ENCODE measurements around the gene CNTN2.

- TF ChIP-seq CTCF (IDR thresholded peaks at IDR 0.05; ENCODE audit: low read length) (no peak), EZH2 (optimal IDR thresholded peaks at IDR 0.05; ENCODE audit: low read depth, low read length) (no peak)
Observed at GRCh38 chr1:205127646-205128045, 84.6 kb downstream of the CNTN2 start.

All from MM.1S (cell line).